Breast epithelium (tissue), 4 donors: Measurements from ENCODE around the gene CEACAM16. TPM values are rescaled to one million over a fixed set of nuclear protein-coding genes. Genes with fewer than 3 reads are reported as not detected.
"Not testable (repeated sequence)": the region's sequence is repeated elsewhere in the genome, so short reads cannot be mapped to it uniquely, and the experiment has no call there.

Source experiments
- DNase-seq, 2 donors: peaks; one replicate each; pipeline ENCODE4 v3.0.0-alpha.2; 2019; ENCODE audit warnings: low spot score in 2 of 2
- H3K27ac ChIP-seq, 2 donors: fragments of 200-600 bp; sonication (generic) in 1 of 2; one replicate each; pipeline ENCODE4 v1.5.1; 2016 to 2019; ENCODE audit warnings: mild to moderate bottlenecking in 1 of 2
- H3K27me3 ChIP-seq, 2 donors: fragments of 200-600 bp; sonication (generic) in 1 of 2; one replicate each; pipeline versions ENCODE4 v1.5.1 to v1.6.0; 2017 to 2019; ENCODE audit warnings: control low read depth in 1 of 2, mild to moderate bottlenecking in 1 of 2
- H3K36me3 ChIP-seq: fragments of 200-600 bp; one replicate; pipeline ENCODE4 v1.5.1; 2019
- H3K4me1 ChIP-seq, 2 donors: fragments of 200-600 bp; sonication (generic); one replicate each; pipeline ENCODE4 v1.5.1; 2016 to 2019; ENCODE audit warnings: control low read depth in 1 of 2
- H3K4me3 ChIP-seq, 3 donors: fragments of 200-600 bp; sonication (generic); 1 replicate in 2 of 3; 2 replicates in 1 of 3; pipeline ENCODE4 v1.5.1; 2016 to 2019; ENCODE audit warnings: mild to moderate bottlenecking in 3 of 3, moderate library complexity in 2 of 3
- H3K9me3 ChIP-seq, 2 donors: fragments of 200-600 bp; sonication (generic) in 1 of 2; one replicate each; pipeline ENCODE4 v1.5.1; 2016 to 2019; ENCODE audit warnings: control low read depth in 1 of 2
- POLR2A ChIP-seq: fragments of 450-650 bp; IDR thresholded peaks from one replicate; pipeline ENCODE4 v1.6.1; 2016; ENCODE audit warnings: antibody characterized with exemption, mild to moderate bottlenecking, moderate library complexity
- POLR2AphosphoS5 ChIP-seq, 3 donors: sonication (generic); formaldehyde crosslinking; IDR thresholded peaks; one replicate each; pipeline ENCODE4 v1.6.1; 2017; ENCODE audit warnings: antibody characterized with exemption in 3 of 3
- intact Hi-C: fragments of 100-400 bp; cut with DNase I; formaldehyde crosslinking; loops from one replicate; pipeline ENCODE4 v1.15.1; 2023; ENCODE audit warnings: low total_unique reads
- total RNA-seq, 3 donors: library from RNA; depleted of rRNA; stranded (reverse); fragments of >200 nt; gene quantifications; one replicate each; pipeline ENCODE4 v1.1.0, GENCODE V29; 2016
- TF ChIP-seq, protein P1 (sequence below), 3 donors: fragments of 450-650 bp; IDR thresholded peaks; one replicate each; pipeline ENCODE4 v1.5.1; 2016 to 2017; ENCODE audit warnings: antibody characterized with exemption in 3 of 3, mild to moderate bottlenecking in 3 of 3, moderate library complexity in 3 of 3

CEACAM16 gene
- total RNA-seq, 3 donors from 2014 or later: not detected

DNA sequence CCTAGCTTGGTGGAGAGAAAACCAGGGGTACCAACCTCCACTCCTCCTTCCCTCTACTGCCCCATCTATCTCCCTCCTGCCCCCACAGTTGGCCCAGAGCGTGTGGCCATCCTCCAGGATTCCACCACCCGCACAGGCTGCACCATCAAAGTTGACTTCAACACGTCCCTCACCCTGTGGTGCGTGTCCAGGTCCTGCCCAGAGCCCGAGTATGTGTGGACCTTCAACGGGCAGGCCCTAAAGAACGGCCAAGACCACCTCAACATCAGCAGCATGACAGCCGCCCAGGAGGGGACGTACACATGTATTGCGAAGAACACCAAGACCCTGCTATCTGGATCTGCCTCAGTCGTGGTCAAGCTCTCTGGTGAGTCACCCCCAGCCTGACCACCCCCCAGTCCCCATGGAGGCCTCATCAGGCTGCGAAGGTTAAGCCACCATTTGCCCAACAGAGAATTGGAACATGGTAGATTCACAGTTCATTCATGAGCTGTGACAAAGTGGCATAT lies 6.6 kb downstream of the CEACAM16 start:
- intact Hi-C loops: no loop called here
- Histone ChIP-seq H3K27me3 (no peaks in the 10 kb centered on the region), H3K9me3 (no peaks in the 10 kb centered on the region), H3K27ac (no peak overlapping the region), H3K4me3 (no peak overlapping the region), H3K4me1 (no peaks in the 10 kb centered on the region), H3K36me3 (no peaks in the 10 kb centered on the region)
- TF ChIP-seq, protein P1, sequence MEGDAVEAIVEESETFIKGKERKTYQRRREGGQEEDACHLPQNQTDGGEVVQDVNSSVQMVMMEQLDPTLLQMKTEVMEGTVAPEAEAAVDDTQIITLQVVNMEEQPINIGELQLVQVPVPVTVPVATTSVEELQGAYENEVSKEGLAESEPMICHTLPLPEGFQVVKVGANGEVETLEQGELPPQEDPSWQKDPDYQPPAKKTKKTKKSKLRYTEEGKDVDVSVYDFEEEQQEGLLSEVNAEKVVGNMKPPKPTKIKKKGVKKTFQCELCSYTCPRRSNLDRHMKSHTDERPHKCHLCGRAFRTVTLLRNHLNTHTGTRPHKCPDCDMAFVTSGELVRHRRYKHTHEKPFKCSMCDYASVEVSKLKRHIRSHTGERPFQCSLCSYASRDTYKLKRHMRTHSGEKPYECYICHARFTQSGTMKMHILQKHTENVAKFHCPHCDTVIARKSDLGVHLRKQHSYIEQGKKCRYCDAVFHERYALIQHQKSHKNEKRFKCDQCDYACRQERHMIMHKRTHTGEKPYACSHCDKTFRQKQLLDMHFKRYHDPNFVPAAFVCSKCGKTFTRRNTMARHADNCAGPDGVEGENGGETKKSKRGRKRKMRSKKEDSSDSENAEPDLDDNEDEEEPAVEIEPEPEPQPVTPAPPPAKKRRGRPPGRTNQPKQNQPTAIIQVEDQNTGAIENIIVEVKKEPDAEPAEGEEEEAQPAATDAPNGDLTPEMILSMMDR (IDR thresholded peaks at IDR 0.05): no peak
- TF ChIP-seq POLR2A (no peak), POLR2AphosphoS5 (IDR thresholded peaks at IDR 0.05) (no peak)
- DNase-seq: no peak

DNA sequence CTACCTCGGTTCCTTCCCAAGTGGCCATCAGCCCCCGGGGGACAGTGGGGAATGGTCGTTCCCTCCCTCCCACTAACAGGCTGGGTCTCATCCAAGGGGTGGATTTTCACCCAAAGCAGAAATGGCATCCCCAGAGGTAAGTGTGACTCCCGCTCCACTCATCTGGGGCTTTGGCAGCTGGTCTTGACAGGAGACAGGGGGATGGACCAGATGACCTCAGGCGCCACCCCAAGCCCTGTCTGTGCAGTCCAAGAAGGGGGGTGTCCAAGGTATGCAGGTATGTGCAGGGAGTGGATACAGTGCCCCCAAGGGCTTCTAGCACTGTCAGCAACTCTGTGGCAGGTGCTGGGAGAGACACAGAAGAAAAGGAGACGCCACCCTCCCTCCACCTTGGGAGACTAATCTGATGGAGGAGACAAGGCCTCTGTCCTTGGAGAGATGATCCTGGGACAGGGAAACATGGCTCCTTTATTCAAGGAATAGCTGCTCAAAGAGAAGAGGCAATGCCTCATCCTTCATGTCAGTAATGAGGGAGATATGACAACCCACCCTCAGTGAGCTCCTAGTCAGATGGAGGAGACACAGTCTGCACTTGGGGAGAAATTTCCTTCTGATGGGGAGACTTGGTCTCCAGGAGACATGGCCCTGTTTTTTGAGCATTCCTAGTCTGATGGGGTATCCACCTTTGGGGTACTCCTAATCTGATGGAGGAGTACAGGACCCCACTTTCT lies 7.7 kb downstream of the CEACAM16 start:
- no peak overlapping the region for H3K27ac ChIP-seq
- no peaks in the 10 kb centered on the region for H3K36me3 ChIP-seq
- no peaks in the 10 kb centered on the region for H3K9me3 ChIP-seq
- H3K27me3 ChIP-seq: no peaks in the 10 kb centered on the region
- intact Hi-C loops: no loop called here
- no peak for TF ChIP-seq POLR2A
- TF ChIP-seq, protein P1 (IDR thresholded peaks at IDR 0.05): no peak
- no peak for TF ChIP-seq POLR2AphosphoS5 (IDR thresholded peaks at IDR 0.05)
- no peak for DNase-seq
- no peak overlapping the region for H3K4me3 ChIP-seq
- H3K4me1 ChIP-seq: no peaks in the 10 kb centered on the region

DNA sequence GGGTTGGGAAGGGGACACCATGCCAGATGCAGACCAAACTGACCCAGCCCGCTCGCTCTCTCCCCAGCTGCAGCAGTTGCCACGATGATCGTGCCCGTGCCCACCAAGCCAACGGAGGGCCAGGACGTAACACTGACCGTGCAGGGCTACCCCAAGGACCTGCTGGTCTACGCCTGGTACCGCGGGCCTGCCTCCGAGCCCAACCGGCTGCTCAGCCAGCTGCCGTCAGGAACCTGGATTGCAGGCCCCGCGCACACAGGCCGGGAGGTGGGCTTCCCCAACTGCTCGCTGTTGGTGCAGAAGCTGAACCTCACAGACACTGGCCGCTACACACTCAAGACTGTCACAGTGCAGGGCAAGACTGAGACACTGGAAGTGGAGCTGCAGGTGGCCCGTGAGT lies 8.8 kb downstream of the CEACAM16 start:
- Histone ChIP-seq H3K4me1 (no peaks in the 10 kb centered on the region), H3K27me3 (no peaks in the 10 kb centered on the region), H3K36me3 (no peaks in the 10 kb centered on the region), H3K4me3 (no peak overlapping the region), H3K27ac (no peak overlapping the region), H3K9me3 (no peaks in the 10 kb centered on the region)
- intact Hi-C loops: no loop called here
- no peak for DNase-seq
- TF ChIP-seq, protein P1 (IDR thresholded peaks at IDR 0.05): no peak

DNA sequence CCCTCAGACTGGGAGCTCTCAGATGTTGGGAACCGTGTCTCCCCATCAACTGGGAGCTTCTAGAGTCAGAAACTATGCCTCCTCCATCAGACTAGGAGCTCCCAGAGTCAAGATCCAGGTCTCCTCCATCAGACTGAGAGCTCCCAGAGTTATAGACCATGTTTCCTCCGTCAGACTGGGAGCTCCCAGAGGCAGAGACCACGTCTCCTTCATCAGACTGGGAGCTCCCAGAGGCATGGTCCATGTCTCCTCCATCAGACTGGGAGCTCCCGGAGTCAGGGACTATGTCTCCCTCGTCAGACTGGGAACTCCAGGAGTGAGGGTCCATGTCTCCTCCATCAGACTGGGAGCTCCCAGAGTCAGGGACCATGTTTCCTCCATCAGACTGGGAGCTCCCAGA lies 10.0 kb downstream of the CEACAM16 start:
- no peaks in the 10 kb centered on the region for H3K9me3 ChIP-seq
- intact Hi-C loops: no loop called here
- DNase-seq: no peak
- no peaks in the 10 kb centered on the region for H3K4me1 ChIP-seq
- H3K27me3 ChIP-seq: no peaks in the 10 kb centered on the region
- H3K36me3 ChIP-seq: no peaks in the 10 kb centered on the region
- H3K27ac ChIP-seq: no peak overlapping the region
- TF ChIP-seq POLR2A (no peak), POLR2AphosphoS5 (IDR thresholded peaks at IDR 0.05) (no peak)
- TF ChIP-seq, protein P1 (IDR thresholded peaks at IDR 0.05): no peak
- H3K4me3 ChIP-seq: no peak overlapping the region

DNA sequence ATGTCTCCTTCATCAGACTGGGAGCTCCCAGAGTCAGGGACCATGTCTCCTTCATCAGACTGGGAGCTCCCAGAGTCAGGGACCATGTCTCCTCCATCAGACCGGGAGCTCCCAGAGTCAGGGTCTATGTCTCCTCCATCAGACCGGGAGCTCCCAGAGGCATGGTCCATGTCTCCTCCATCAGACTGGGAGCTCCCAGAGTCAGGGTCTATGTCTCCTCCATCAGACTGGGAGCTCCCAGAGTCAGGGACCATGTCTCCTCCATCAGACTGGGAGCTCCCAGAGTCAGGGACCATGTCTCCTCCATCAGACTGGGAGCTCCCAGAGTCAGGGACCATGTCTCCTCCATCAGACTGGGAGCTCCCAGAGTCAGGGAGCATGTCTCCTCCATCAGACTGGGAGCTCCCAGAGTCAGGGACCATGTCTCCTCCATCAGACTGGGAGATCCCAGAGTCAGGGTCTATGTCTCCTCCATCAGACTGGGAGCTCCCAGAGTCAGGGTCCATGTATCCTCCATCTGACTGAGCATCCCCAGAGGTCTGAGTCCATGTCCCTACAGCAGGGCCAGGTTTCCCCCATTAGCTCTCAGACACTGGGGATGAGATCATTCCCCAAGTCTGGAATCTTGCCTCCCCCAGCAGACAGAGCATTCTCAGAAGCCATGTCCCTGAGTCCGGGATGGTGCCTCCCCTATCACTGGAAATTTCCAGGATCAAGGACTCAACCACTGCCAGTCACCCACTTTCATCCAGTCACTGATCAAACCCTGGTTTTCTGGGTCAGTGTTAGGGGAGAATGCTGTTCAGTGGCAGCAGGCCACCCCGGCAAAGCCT lies 10.7 kb downstream of the CEACAM16 start:
- H3K36me3 ChIP-seq, H3K27me3 ChIP-seq, H3K4me1 ChIP-seq, H3K9me3 ChIP-seq, DNase-seq, H3K27ac ChIP-seq, H3K4me3 ChIP-seq: not testable (repeated sequence)
- intact Hi-C loops: loop anchor here (1.0 kb wide), 1 partner anchor 25 kb away; no protein-coding TSS in a partner anchor
